Measurements from ENCODE around the gene ARID3A. TPM values are rescaled to one million over a fixed set of nuclear protein-coding genes. Genes with fewer than 3 reads are reported as not detected.

Gene ARID3A
- total RNA-seq, 4 donors from 2014 or later: 2.8 to 11.0 (median 4.9) TPM

- H3K36me3 ChIP-seq: peaks cover 0 to 30% (median 0%) of the 10 kb centered on the region in 3 donors
Observed at GRCh38 chr19:973726-974563, 48.1 kb downstream of the ARID3A start.

GRCh38 chr19:974564-975257 is 48.9 kb downstream of the ARID3A start:
- no peak for TF ChIP-seq CTCF (IDR thresholded peaks at IDR 0.05)
- no peak for TF ChIP-seq POLR2A (IDR thresholded peaks at IDR 0.05)

More at GRCh38 chr19:973726-974563, 48.1 kb downstream of the ARID3A start:
- Histone ChIP-seq H3K27me3 (no peaks in the 10 kb centered on the region), H3K9me3 (peaks cover 0 to 10% (median 2%) of the 10 kb centered on the region in 4 donors), H3K4me1 (no peaks in the 10 kb centered on the region), H3K27ac (no peak overlapping the region), H3K4me3 (no peak overlapping the region)
- no peak for DNase-seq
- TF ChIP-seq CTCF (IDR thresholded peaks at IDR 0.05) (no peak), POLR2A (IDR thresholded peaks at IDR 0.05) (no peak)

GRCh38 chr19:976476-976875 is 50.6 kb downstream of the ARID3A start:
- H3K9me3 ChIP-seq: no peaks in the 10 kb centered on the region
- no peaks in the 10 kb centered on the region for H3K4me1 ChIP-seq
- H3K4me3 ChIP-seq: no peak overlapping the region
- peaks cover 0 to 5% (median 0%) of the 10 kb centered on the region in 3 donors for H3K36me3 ChIP-seq
- no peak overlapping the region for H3K27ac ChIP-seq
- TF ChIP-seq POLR2A (IDR thresholded peaks at IDR 0.05): no peak
- no peak for TF ChIP-seq CTCF (IDR thresholded peaks at IDR 0.05)
- DNase-seq: no peak
- no peaks in the 10 kb centered on the region for H3K27me3 ChIP-seq

More at GRCh38 chr19:974564-975257, 48.9 kb downstream of the ARID3A start:
- no peaks in the 10 kb centered on the region for H3K4me1 ChIP-seq
- peaks cover 0 to 10% (median 2%) of the 10 kb centered on the region in 4 donors for H3K9me3 ChIP-seq
- no peaks in the 10 kb centered on the region for H3K27me3 ChIP-seq
- no peak overlapping the region for H3K27ac ChIP-seq
- peaks cover 0 to 23% (median 0%) of the 10 kb centered on the region in 3 donors for H3K36me3 ChIP-seq
- DNase-seq: no peak
- H3K4me3 ChIP-seq: no peak overlapping the region

GRCh38 chr19:977058-977464 is 51.2 kb downstream of the ARID3A start:
- H3K4me3 ChIP-seq: no peak overlapping the region
- H3K36me3 ChIP-seq: no peaks in the 10 kb centered on the region
- H3K4me1 ChIP-seq: no peaks in the 10 kb centered on the region
- no peaks in the 10 kb centered on the region for H3K9me3 ChIP-seq
- no peak overlapping the region for H3K27ac ChIP-seq
- no peaks in the 10 kb centered on the region for H3K27me3 ChIP-seq
- no peak for DNase-seq
- no peak for TF ChIP-seq POLR2A (IDR thresholded peaks at IDR 0.05)
- no peak for TF ChIP-seq CTCF (IDR thresholded peaks at IDR 0.05)

GRCh38 chr19:979318-979741 is 53.5 kb downstream of the ARID3A start:
- no peak for TF ChIP-seq CTCF (IDR thresholded peaks at IDR 0.05)
- no peak for TF ChIP-seq POLR2A (IDR thresholded peaks at IDR 0.05)
- Histone ChIP-seq H3K27ac (no peak overlapping the region), H3K9me3 (no peaks in the 10 kb centered on the region), H3K27me3 (no peaks in the 10 kb centered on the region), H3K36me3 (no peaks in the 10 kb centered on the region), H3K4me3 (no peak overlapping the region), H3K4me1 (peaks cover 4 to 15% (median 6%) of the 10 kb centered on the region in 4 donors)
- no peak for DNase-seq

All from Peyer's patch (tissue), 4 donors.